Measurements from ENCODE around the gene GPS2.
A peak's percentile ranks its signal among the peaks of the same experiment; 100 is the strongest.

Gene GPS2

GRCh38 chr17:7292194-7292593 is 23.0 kb downstream of the GPS2 start:
- no peak for DNase-seq

DNA sequence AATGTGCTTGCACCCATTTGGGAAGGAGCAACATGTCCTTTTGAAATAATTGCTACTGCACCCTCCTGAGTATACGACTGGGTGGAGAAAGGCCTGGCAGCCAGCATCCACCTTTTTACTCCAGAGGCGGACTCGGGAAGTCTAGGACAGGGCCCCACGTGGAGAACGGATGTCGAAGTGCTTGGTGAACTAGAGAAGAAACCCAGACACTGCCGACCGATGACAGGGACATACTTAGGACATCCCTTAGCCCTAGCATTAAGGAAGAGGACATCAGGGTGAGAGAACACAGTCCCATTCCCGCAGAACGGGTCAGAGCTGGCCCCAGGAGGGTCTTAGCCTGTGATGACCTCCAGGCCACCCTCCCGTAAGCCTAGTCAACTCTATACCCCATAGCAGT is 24.5 kb downstream of the GPS2 start:
- DNase-seq, result no peak

GRCh38 chr17:7290166-7290565 is 25.0 kb downstream of the GPS2 start:
- DNase-seq, result no peak

- DNase-seq, result no peak
These were observed 25.7 kb downstream of the GPS2 start for GRCh38 chr17:7289256-7290032.

DNA sequence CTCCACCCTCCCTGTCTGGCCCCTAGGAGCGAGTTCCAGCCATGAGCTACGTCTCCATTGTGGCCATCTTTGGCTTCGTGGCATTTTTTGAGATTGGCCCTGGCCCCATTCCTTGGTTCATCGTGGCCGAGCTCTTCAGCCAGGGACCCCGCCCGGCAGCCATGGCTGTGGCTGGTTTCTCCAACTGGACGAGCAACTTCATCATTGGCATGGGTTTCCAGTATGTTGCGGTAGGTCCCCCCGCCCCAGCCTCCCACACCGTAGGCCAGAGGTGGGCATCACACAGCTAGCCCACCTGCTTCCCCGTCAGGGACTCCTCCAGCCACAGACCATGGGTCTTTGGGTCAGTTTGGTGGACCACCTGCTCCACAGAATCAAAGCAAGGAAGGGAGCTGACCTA is 29.5 kb downstream of the GPS2 start:
- DNase-seq, result no peak

- no peak for DNase-seq
These were observed 30.2 kb downstream of the GPS2 start for GRCh38 chr17:7284911-7285310.

DNA sequence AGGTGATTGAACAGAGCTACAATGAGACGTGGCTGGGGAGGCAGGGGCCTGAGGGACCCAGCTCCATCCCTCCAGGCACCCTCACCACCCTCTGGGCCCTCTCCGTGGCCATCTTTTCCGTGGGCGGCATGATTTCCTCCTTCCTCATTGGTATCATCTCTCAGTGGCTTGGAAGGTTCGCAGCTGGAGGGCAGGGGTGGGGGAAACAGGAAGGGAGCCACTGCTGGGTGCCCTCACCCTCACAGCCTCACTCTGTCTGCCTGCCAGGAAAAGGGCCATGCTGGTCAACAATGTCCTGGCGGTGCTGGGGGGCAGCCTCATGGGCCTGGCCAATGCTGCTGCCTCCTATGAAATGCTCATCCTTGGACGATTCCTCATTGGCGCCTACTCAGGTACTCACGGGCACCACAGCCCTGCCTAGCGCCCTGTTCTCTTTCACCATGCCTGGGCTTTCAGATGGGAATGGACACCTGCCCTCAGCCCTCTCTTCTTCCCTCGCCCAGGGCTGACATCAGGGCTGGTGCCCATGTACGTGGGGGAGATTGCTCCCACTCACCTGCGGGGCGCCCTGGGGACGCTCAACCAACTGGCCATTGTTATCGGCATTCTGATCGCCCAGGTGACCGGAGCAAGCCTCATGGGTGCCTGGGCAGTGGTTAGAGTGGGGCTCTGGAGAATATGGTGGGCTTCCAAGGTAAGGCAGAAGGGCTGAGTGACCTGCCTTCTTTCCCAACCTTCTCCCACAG is 31.5 kb downstream of the GPS2 start:
- no peak for DNase-seq

DNA sequence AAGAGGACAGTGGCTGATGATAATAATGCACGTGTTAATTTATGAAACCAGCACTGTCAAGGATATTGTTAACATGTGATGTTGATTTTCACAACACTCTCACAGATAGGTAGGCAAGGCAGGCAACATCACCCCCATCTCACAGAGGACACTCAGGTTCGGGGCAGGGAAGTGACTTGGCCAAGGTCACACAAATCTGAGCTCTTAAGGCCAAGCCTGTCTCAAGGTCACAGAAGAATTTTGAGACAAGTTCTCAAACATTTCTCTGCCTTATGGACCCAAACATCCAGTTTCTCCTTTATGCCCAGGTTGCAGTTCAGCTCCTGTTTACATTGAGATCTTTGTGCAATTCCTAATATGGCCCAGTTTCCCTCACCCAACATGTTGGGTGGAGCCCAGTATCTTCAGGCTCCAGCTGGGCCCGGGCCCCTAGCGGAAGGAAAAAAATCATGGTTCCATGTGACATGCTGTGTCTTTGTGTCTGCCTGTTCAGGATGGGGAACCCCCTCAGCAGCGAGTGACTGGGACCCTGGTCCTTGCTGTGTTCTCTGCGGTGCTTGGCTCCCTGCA is 32.3 kb downstream of the GPS2 start:
- DNase-seq, result peak in 1 of 2 experiments; percentile 25

GRCh38 chr17:7281953-7282751 is 33.0 kb downstream of the GPS2 start:
- DNase-seq, result peak; percentile 26

DNA sequence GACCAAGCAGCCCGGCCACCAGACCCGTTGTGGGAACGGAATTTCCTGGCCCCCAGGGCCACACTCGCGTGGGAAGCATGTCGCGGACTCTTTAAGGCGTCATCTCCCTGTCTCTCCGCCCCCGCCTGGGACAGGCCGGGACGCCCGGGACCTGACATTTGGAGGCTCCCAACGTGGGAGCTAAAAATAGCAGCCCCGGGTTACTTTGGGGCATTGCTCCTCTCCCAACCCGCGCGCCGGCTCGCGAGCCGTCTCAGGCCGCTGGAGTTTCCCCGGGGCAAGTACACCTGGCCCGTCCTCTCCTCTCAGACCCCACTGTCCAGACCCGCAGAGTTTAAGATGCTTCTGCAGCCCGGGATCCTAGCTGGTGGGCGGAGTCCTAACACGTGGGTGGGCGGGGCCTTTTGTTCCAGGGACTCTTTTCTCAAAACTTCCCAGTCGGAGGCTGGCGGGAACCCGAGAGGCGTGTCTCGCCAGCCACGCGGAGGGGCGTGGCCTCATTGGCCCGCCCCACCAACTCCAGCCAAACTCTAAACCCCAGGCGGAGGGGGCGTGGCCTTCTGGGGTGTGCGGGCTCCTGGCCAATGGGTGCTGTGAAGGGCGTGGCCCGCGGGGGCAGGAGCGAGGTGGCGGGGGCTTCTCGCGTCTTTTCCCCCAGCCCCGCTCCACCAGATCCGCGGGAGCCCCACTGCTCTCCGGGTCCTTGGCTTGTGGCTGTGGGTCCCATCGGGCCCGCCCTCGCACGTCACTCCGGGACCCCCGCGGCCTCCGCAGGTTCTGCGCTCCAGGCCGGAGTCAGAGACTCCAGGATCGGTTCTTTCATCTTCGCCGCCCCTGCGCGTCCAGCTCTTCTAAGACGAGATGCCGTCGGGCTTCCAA is 33.8 kb downstream of the GPS2 start, which contains the start of gene SLC2A4:
TSS of gene SLC2A4 (plus strand) at position 645 of the 879 bp plus-strand sequence. CDS start at position 862, 217 bp downstream.
- peak; percentile 94 for DNase-seq

GRCh38 chr17:7280519-7281073 is 34.6 kb downstream of the GPS2 start:
- peak; percentile 93 to 94 for DNase-seq

- DNase-seq, result no peak
These were observed 35.7 kb downstream of the GPS2 start for GRCh38 chr17:7279448-7279847.

DNA sequence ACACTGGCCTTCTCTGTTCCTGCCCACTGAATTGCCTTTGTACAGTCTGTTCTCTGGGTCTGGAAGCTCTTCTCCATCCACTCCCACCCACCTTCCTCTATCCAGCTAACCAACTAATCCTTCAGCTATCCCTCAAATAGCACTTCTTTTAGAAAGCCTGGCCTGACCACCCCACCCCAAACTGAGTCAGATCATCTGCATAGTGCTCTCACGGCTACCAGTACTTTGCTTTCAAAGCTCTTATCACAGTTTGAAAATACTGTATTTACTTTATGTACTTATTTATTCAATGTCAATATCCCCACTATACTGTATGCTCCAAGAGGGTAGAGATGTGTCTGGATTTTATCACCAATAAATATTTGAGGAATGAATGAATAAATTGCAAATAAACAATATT is 48.4 kb downstream of the GPS2 start:
- DNase-seq, result no peak

DNA sequence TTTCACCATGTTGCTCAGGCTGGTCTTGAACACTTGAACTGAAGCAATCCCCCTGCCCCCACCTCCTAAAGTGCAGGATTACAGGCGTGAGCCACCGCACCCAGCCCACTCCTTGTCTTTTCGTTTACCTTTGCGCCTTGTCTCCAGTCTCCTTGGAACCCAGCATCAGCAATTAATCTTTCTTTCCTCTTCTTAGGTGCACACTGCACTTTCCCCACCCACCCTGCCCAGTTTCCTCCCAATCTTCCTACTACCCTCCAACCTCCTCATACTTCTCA is 51.4 kb downstream of the GPS2 start:
- no peak for DNase-seq

DNA sequence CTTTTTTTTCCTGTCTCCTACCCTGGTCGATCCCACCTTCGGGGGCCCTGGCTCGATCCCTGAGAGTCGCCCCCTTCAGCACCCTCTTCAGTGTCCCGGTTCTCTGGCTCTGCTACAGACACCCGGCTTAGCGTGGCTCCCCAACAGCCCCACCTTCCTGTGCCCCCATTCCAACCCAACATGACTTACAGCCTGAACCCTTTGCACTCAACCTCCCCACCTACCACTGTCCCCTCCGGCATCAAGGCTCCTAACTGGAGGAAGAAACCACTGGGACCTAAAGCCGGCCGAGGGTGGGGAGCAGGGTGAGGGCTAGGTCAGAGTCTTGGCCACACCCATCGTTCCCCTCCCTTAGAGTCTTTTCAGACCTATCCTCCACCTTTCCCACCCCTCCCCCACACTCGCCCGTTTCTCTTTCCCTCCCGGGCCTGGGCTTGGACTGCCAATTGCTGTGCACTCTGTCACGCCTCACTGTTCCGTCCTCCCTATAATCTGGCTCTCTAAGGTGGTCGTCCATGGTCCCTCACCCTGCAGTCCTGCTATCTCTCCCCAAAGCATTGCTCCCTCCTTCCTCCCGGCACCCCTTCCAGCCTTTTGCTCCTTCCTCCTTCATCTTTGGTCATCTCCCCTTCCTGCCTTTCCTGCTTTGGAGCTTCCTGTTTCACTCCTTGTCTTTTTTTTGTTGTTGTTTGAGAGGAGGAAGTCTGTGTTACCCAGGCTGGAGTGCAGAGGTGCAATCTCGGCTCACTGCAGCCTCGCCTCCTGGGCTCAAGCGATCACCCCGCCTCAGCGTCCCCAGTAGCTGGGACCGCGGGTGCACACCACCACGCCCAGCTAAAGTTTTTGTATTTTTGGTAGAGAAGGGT is 52.0 kb downstream of the GPS2 start:
- no peak for DNase-seq
